ENCODE measurements around the gene ACTN1. TPM values are rescaled to one million over a fixed set of nuclear protein-coding genes. Genes with fewer than 3 reads are reported as not detected.
"Not testable (repeated sequence)": the region's sequence is repeated elsewhere in the genome, so short reads cannot be mapped to it uniquely, and the experiment has no call there.

ACTN1 gene
- total RNA-seq, 4 donors from 2014 or later, result 40.3 to 585 (median 80.1) TPM

- no peak for DNase-seq
- Histone ChIP-seq H3K4me1 (no peaks in the 10 kb centered on the region), H3K4me3 (no peak overlapping the region), H3K27ac (no peak overlapping the region), H3K36me3 (no peaks in the 10 kb centered on the region), H3K9me3 (peaks cover 0 to 6% (median 1%) of the 10 kb centered on the region in 4 donors), H3K27me3 (no peaks in the 10 kb centered on the region)
- TF ChIP-seq, protein P1, sequence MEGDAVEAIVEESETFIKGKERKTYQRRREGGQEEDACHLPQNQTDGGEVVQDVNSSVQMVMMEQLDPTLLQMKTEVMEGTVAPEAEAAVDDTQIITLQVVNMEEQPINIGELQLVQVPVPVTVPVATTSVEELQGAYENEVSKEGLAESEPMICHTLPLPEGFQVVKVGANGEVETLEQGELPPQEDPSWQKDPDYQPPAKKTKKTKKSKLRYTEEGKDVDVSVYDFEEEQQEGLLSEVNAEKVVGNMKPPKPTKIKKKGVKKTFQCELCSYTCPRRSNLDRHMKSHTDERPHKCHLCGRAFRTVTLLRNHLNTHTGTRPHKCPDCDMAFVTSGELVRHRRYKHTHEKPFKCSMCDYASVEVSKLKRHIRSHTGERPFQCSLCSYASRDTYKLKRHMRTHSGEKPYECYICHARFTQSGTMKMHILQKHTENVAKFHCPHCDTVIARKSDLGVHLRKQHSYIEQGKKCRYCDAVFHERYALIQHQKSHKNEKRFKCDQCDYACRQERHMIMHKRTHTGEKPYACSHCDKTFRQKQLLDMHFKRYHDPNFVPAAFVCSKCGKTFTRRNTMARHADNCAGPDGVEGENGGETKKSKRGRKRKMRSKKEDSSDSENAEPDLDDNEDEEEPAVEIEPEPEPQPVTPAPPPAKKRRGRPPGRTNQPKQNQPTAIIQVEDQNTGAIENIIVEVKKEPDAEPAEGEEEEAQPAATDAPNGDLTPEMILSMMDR (IDR thresholded peaks at IDR 0.05), result no peak
- TF ChIP-seq POLR2A (IDR thresholded peaks at IDR 0.05), result no peak
Observed at GRCh38 chr14:68860771-68861170, 118.3 kb downstream of the ACTN1 start.

DNA sequence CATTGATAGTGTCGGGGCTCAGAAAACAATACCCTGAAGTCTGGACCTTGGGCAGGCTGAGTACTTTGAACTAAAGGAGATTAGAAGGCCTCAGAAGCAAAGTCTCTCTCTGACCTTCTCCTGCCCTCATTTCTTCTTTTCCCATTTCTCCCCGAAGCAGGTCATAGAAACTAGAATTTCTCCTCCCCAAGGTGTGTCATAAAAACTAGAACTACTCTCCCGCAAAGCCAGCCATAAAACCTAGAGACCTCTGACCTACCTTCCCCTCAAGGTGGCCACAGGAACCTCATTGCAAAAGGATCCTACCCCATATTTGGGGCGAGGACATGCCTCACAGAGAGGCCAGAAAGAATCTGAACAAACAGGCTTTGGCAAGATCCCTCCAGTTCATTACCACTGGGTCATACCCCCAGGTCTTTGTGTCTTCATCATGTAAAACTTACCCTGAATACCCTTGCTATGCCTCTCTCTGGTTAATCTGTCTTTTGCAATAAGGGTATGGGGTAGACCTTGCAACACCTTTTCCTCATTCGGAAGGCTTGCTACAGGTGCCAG, 121.5 kb downstream of the ACTN1 start:
- TF ChIP-seq, protein P1 (IDR thresholded peaks at IDR 0.05), result no peak
- TF ChIP-seq POLR2A (IDR thresholded peaks at IDR 0.05), result no peak

GRCh38 chr14:68856572-68856971, 122.5 kb downstream of the ACTN1 start:
- Histone ChIP-seq H3K36me3 (no peaks in the 10 kb centered on the region), H3K27ac (no peak overlapping the region), H3K4me3 (no peak overlapping the region), H3K27me3 (no peaks in the 10 kb centered on the region), H3K4me1 (no peaks in the 10 kb centered on the region), H3K9me3 (peaks cover 0 to 3% (median 0%) of the 10 kb centered on the region in 4 donors)
- TF ChIP-seq, protein P1 (IDR thresholded peaks at IDR 0.05), result no peak
- no peak for TF ChIP-seq POLR2A (IDR thresholded peaks at IDR 0.05)
- no peak for DNase-seq

More for the DNA sequence above, 121.5 kb downstream of the ACTN1 start:
- DNase-seq, result no peak
- H3K27ac ChIP-seq, result no peak overlapping the region
- H3K27me3 ChIP-seq, result no peaks in the 10 kb centered on the region
- H3K4me3 ChIP-seq, result no peak overlapping the region
- no peaks in the 10 kb centered on the region for H3K36me3 ChIP-seq
- peaks cover 0 to 3% (median 0%) of the 10 kb centered on the region in 4 donors for H3K9me3 ChIP-seq
- H3K4me1 ChIP-seq, result no peaks in the 10 kb centered on the region

DNA sequence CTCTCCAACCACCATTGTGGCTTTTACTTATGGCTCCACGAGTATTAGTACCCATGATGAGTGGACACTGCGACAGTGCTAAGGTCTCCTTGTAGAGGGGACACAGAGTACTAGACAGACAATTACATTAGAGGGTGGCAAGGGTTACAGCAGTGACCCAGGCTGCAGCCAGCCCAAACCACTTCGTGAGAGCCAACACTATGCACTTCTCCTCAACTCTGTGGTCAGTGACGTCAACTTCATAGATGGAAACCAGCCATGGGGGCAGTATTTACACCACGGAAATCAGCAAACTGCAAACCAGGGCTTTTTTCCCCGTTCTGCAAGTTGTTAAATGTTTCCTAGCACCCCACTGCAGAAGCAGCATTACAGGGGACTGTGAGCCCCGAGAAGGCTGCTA, 124.7 kb downstream of the ACTN1 start:
- H3K4me3 ChIP-seq, result no peak overlapping the region
- H3K27me3 ChIP-seq, result no peaks in the 10 kb centered on the region
- H3K27ac ChIP-seq, result no peak overlapping the region
- no peak for TF ChIP-seq POLR2A (IDR thresholded peaks at IDR 0.05)
- TF ChIP-seq, protein P1 (IDR thresholded peaks at IDR 0.05), result no peak
- H3K4me1 ChIP-seq, result no peaks in the 10 kb centered on the region
- H3K36me3 ChIP-seq, result no peaks in the 10 kb centered on the region
- DNase-seq, result no peak
- peaks cover 0 to 3% (median 0%) of the 10 kb centered on the region in 4 donors for H3K9me3 ChIP-seq

- Histone ChIP-seq H3K36me3 (no peaks in the 10 kb centered on the region), H3K27ac (no peak overlapping the region), H3K9me3 (peaks cover 0 to 3% (median 0%) of the 10 kb centered on the region in 4 donors), H3K4me3 (no peak overlapping the region), H3K4me1 (no peaks in the 10 kb centered on the region), H3K27me3 (no peaks in the 10 kb centered on the region)
- DNase-seq, result no peak
- no peak for TF ChIP-seq POLR2A (IDR thresholded peaks at IDR 0.05)
- TF ChIP-seq, protein P1 (IDR thresholded peaks at IDR 0.05), result no peak
Observed at GRCh38 chr14:68853749-68854148, 125.4 kb downstream of the ACTN1 start.

GRCh38 chr14:68852493-68852892, 126.6 kb downstream of the ACTN1 start:
- not testable (repeated sequence) for H3K9me3 ChIP-seq, DNase-seq, H3K27ac ChIP-seq, H3K27me3 ChIP-seq, H3K4me3 ChIP-seq, H3K4me1 ChIP-seq, H3K36me3 ChIP-seq
